GM12801 (cell line): ENCODE measurements around the gene OLFM3.

ENCODE experiments used
- CTCF ChIP-seq: IDR thresholded peaks from one replicate; pipeline ENCODE4 v1.5.1; 2011; ENCODE audit warnings: control low read depth; ENCODE audit not compliant: insufficient read length; ENCODE audit errors: extremely low read depth

Gene OLFM3

GRCh38 chr1:101993710-101994109 is 3.0 kb downstream of the OLFM3 start:
- TF ChIP-seq CTCF = no peak

GRCh38 chr1:101992821-101993575 is 3.7 kb downstream of the OLFM3 start:
- no peak for TF ChIP-seq CTCF

GRCh38 chr1:101980974-101981373 is 15.8 kb downstream of the OLFM3 start:
- no peak for TF ChIP-seq CTCF

- no peak for TF ChIP-seq CTCF
These were observed 19.5 kb downstream of the OLFM3 start for GRCh38 chr1:101977266-101977665.

- no peak for TF ChIP-seq CTCF
These were observed 20.6 kb downstream of the OLFM3 start for GRCh38 chr1:101976161-101976560.

GRCh38 chr1:101975371-101975770 is 21.4 kb downstream of the OLFM3 start:
- no peak for TF ChIP-seq CTCF

- no peak for TF ChIP-seq CTCF
These were observed 22.0 kb downstream of the OLFM3 start for GRCh38 chr1:101974599-101975274.
